Measurements from ENCODE around the gene MMEL1.

Gene MMEL1

DNA sequence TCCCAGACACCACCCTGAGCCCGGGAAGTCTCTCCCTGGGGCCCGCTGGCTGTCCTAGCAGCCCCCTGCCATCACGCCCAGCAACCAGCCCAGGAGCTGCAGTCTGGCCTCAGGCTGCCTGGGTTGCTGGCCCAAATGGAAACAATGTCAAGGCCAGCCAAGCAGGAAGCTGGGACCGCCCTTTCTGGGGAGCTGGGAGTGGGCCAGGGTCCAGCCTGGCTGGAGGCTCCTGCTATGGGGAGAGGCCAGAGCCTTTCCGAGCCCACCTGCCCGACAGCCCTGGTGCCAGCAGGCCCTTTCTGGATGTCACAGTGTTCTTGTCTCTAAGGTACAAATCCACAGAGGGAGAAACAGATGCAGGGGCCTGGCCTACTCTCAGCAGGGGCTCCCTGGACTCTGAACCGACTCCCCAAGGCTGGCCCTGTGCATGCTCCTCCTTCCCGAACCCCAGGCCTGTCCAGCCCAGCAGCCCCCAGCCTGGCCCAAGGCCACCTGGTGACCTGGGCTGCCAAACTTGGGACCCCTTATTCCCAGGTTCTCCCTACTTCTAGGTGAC lies 1.2 kb upstream of the MMEL1 start:
- DNase-seq (ENCODE audit: low read depth in 1 of 2, low spot score in 1 of 2), result no peak
- no peak for TF ChIP-seq GABPA (IDR thresholded peaks at IDR 0.05; ENCODE audit: low read depth)
- TF ChIP-seq, protein P1, sequence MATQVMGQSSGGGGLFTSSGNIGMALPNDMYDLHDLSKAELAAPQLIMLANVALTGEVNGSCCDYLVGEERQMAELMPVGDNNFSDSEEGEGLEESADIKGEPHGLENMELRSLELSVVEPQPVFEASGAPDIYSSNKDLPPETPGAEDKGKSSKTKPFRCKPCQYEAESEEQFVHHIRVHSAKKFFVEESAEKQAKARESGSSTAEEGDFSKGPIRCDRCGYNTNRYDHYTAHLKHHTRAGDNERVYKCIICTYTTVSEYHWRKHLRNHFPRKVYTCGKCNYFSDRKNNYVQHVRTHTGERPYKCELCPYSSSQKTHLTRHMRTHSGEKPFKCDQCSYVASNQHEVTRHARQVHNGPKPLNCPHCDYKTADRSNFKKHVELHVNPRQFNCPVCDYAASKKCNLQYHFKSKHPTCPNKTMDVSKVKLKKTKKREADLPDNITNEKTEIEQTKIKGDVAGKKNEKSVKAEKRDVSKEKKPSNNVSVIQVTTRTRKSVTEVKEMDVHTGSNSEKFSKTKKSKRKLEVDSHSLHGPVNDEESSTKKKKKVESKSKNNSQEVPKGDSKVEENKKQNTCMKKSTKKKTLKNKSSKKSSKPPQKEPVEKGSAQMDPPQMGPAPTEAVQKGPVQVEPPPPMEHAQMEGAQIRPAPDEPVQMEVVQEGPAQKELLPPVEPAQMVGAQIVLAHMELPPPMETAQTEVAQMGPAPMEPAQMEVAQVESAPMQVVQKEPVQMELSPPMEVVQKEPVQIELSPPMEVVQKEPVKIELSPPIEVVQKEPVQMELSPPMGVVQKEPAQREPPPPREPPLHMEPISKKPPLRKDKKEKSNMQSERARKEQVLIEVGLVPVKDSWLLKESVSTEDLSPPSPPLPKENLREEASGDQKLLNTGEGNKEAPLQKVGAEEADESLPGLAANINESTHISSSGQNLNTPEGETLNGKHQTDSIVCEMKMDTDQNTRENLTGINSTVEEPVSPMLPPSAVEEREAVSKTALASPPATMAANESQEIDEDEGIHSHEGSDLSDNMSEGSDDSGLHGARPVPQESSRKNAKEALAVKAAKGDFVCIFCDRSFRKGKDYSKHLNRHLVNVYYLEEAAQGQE (IDR thresholded peaks at IDR 0.05; ENCODE audit: insufficient replicate concordance, low read depth), result no peak
- TF ChIP-seq POLR2AphosphoS5 (IDR thresholded peaks at IDR 0.05; ENCODE audit: low read depth), result no peak
- TF ChIP-seq SPI1 (IDR thresholded peaks at IDR 0.05; ENCODE audit: borderline replicate concordance, low read depth), result no peak
- TF ChIP-seq, protein P2, sequence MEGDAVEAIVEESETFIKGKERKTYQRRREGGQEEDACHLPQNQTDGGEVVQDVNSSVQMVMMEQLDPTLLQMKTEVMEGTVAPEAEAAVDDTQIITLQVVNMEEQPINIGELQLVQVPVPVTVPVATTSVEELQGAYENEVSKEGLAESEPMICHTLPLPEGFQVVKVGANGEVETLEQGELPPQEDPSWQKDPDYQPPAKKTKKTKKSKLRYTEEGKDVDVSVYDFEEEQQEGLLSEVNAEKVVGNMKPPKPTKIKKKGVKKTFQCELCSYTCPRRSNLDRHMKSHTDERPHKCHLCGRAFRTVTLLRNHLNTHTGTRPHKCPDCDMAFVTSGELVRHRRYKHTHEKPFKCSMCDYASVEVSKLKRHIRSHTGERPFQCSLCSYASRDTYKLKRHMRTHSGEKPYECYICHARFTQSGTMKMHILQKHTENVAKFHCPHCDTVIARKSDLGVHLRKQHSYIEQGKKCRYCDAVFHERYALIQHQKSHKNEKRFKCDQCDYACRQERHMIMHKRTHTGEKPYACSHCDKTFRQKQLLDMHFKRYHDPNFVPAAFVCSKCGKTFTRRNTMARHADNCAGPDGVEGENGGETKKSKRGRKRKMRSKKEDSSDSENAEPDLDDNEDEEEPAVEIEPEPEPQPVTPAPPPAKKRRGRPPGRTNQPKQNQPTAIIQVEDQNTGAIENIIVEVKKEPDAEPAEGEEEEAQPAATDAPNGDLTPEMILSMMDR (IDR thresholded peaks at IDR 0.05; ENCODE audit: insufficient read depth, low read length), result no peak
- peaks cover 6% of the 10 kb centered on the region for H3K27me3 ChIP-seq (ENCODE audit: insufficient read depth, poor library complexity, severe bottlenecking)
- no peak overlapping the region for H3K4me3 ChIP-seq (replicated peaks; ENCODE audit: insufficient read depth, low read length)
- no peak overlapping the region for H3K27ac ChIP-seq (replicated peaks)

DNA sequence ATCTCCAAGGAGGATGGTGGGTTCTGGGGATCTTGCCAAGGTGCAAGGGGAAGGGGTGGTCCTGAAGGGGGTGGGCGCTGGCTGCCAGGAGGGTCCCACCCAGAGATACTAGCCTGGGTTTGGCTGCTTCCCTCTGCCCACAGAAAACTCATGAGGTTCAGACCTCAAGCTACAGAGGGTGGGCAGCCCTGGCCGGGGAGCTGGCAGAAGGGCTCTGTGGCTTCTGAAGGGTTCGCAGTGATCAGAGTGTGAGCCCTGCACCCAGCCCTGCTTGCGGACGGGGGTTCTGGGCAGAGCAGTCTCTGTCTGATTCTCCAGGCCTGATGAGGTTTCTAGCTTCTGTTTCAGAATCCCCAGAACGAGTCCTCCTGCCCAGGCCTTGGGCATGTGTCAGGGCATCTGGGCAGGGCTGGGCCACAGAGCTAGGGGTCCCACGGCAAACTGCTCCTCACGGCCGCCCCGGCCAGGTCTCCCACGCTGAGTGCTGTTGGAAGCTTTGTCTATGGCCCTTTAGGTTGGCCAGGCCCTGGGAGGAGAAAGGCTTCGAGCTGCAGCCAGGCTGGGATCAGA lies 635 bp upstream of the MMEL1 start:
- TF ChIP-seq, protein P1 (IDR thresholded peaks at IDR 0.05; ENCODE audit: insufficient replicate concordance, low read depth), result no peak
- TF ChIP-seq SPI1 (IDR thresholded peaks at IDR 0.05; ENCODE audit: borderline replicate concordance, low read depth), result no peak
- TF ChIP-seq POLR2AphosphoS5 (IDR thresholded peaks at IDR 0.05; ENCODE audit: low read depth), result no peak
- TF ChIP-seq, protein P2 (IDR thresholded peaks at IDR 0.05; ENCODE audit: insufficient read depth, low read length), result no peak
- no peak for TF ChIP-seq GABPA (IDR thresholded peaks at IDR 0.05; ENCODE audit: low read depth)
- Histone ChIP-seq H3K27ac (replicated peaks) (no peak overlapping the region), H3K27me3 (ENCODE audit: insufficient read depth, poor library complexity, severe bottlenecking) (peaks cover 6% of the 10 kb centered on the region), H3K4me3 (replicated peaks; ENCODE audit: insufficient read depth, low read length) (no peak overlapping the region)
- DNase-seq (ENCODE audit: low read depth in 1 of 2, low spot score in 1 of 2), result no peak

DNA sequence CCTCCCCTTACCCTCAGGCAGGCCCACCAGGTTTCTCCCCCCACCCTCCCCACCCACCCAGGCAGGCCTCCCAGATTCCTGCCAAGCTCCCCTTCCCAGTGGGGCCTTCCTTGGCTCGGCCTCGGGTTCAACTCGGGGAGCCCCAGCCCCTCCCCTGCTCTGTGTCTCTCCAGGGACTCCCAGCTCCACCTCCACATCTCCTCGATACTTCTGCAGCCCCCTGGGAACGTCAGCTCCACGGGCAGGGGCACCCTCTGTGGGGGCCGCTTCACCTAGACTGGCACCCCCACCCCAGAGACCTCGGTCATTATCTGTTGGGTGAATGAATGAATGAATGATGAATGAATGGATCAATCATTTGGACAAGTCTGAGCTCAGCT lies 775 bp downstream of the MMEL1 start:
- H3K4me3 ChIP-seq (replicated peaks; ENCODE audit: insufficient read depth, low read length), result no peak overlapping the region
- TF ChIP-seq POLR2AphosphoS5 (IDR thresholded peaks at IDR 0.05; ENCODE audit: low read depth) (no peak), SPI1 (IDR thresholded peaks at IDR 0.05; ENCODE audit: borderline replicate concordance, low read depth) (no peak), GABPA (IDR thresholded peaks at IDR 0.05; ENCODE audit: low read depth) (no peak)
- TF ChIP-seq, protein P2 (IDR thresholded peaks at IDR 0.05; ENCODE audit: insufficient read depth, low read length), result no peak
- TF ChIP-seq, protein P1 (IDR thresholded peaks at IDR 0.05; ENCODE audit: insufficient replicate concordance, low read depth), result no peak
- no peak for DNase-seq (ENCODE audit: low read depth in 1 of 2, low spot score in 1 of 2)
- peaks cover 12% of the 10 kb centered on the region for H3K27me3 ChIP-seq (ENCODE audit: insufficient read depth, poor library complexity, severe bottlenecking)
- no peak overlapping the region for H3K27ac ChIP-seq (replicated peaks)
